ENCODE data around the gene PGF.
"Not testable (repeated sequence)": the region's sequence is repeated elsewhere in the genome, so short reads cannot be mapped to it uniquely, and the experiment has no call there.

Gene PGF

DNA sequence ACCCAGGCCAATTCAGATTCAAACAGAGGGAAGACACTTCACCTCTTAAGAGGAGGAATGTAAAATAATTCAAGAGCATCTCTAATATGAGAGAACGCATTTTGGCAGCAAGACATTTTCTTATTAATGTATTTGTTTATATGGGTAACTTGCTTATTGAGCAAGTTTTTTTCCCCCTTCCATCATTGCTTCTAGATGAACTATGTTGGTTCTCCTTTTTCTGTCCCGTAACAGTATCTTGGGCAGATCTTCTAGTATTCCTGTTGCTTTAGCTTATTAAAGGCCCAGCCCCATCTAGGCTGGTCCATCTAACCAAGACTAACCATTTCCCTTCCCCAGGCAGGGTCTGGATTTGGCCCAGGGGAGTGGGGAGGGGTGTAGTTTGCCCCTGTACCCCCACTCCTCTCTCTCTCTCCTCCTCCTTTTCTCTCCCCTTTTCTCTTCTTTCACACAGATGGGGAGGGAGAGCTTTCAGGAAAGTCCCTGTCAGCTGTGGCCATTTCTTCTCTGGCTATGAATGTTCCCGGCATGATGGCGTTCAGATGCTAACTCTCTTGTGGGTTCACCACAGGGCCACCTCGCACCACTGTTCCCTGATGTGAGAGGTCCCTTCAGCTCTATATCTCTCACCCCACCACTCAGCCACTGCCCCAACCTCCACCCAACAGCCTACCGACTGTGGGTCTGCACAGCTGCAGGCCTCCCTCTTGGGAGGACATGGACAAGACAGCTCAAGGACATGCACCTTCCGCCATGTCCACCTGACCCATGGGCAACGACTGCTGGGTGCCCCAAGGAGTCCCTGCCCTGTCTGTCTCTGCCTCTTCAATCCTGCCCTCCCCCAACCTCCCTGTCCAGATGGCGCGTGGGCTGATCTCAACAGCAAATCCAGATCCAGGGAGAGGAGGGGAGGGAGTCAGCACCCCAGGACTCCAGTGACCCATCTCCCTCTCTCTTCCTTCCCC lies 16.6 kb downstream of the PGF start:
- peak; percentile 89 for DNase-seq

DNA sequence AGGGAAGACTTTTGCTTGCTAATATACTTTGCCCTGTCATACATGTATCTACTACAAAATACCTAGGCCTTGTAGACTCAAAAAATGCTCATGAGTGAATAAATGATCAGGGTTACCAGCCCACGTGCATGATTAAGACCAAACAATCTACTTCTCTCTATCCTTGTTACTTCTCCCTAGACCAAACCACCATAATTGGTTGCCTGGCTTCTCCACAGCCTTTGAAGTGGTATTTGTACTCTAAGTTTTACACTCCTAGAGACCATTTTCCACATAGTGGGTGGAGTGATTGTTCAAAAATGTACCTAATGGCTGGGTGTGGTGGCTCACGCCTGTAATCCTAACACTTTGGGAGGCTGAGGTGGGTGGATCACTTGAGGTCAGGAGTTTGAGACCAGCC lies 18.2 kb downstream of the PGF start:
- DNase-seq = no peak

DNA sequence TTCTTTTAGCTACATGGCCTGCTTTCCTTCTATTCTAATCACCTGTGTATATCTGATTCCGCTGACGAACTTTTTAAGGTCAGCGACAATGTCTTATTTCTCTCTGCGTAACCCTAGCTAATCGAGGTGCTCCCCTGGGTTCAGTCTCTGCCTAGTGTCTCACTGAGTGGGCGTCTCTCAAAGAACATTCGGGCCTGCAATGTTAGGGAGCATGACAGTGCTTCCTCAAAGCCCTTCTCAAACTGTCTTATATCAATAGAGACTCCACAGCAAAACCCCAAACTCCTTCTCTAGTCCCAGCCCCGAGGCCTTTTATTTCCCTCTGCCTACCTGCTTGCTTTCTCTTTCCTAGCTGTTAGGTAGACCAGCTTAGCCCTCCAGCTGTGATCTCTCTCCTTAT lies 18.7 kb downstream of the PGF start:
- no peak for DNase-seq

DNA sequence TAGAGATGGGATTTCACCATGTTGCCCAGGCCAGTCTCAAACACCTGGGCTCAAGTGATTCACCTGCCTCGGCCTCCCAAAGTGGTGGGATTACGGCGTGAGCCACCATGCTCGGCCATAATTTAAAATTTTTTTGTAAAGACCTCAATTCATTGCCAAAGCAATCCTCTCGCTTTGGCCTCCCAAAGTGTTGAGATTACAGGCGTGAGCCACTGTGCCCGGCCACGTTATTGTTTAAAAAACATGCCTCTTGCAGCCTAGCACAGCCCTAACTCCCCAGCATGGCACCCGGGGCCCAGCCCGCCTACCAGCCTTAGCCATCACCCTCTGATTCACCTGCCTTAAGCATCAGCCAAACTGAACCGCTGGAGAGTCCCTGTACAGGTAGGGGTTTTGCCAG lies 19.2 kb downstream of the PGF start:
- no peak for DNase-seq

DNA sequence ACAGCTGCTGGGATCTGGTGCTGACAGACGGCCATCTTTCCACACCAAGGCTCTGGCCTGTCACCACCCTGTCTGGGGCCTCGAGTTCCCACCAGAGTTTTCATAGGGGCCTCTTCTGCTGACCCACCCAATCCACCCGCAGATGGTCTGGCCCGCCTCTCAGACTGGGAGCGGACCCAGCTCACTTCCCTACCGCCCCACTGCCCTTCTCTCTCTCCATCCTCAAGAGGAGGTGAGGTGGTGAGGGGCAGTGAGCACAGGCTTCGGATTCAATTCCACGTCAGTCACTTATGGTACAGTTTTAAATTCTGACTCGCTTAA lies 20.1 kb downstream of the PGF start:
- no peak for DNase-seq

DNA sequence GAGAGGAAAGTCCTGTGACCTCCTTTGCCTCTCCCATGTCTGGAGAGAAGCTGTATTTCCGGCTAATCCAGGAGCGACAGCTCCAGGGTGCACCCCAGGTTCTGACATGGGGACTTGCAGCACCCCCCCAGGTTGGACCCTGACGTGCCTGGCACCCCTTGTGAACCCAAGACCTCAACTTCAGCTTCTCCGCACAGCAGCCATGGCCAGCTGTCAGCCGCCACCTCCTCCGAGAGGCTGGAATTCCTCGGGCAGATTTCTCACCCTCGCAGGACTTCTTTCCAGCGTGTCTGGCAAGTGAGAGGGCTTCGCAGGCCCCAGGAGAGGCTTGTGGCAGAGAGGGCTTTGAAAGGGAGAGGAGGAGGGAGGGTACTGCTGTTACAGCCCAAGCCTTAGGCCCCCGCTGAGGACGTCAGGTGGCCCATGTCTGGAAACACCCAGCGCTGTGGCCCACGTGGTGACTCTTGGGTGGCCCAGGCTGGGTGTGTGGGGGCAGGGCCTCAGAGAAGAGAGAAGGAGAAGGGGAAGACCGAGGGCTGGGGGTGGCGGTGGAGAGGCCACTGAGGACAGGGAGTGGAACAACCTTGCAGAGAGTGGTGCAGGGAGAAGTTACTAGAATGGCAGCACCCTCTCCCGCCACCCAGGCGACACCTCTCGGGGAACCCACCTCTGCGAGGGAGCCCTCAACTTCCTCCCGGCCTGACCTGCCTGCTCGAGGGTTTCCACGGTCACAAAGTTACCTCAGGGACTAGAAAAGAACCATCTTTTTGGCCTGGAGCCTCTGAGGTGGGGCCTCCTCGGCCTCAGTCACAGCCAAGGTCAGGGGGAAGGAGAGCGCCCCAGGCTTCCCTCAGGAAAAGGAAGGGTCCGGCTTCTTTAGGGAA lies 20.7 kb downstream of the PGF start:
- peak; percentile 8 for DNase-seq

DNA sequence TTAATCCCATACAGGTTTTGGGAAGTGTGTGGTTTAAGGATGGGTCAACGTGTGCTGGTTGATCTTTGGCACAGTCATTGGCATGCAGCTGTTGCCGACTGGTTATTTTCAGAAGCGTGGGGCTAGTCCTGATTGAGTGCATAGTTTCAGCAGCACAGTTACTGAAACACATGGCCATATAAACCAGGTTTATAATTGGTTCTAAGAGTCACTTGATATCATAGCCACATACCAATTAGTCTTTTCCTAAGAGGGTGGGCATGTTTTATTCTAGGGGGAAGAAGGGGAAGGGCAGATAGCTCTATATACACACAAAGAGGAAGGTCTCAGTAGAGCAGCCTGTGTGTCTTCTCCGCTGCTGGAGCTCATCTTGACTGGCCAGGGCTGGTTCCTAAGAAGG lies 21.4 kb downstream of the PGF start:
- DNase-seq = peak; percentile 41

DNA sequence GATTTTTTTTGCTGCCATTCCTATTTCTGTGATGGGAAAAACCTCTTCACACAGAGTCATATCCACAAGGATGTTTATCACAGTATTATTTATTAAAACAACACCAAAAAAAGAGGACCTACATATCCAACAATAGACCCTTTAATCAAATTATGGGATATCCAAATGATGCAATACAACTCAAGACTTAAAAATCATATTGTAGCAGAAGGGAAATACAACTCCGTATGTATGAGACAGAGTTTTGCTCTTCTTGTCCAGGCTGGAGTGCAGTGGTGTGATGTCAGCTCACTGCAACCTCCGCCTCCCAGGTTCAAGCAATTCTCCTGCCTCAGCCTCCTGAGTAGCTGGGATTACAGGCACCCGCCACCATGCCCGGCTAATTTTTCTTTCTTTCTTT lies 22.5 kb downstream of the PGF start:
- DNase-seq = not testable (repeated sequence)

DNA sequence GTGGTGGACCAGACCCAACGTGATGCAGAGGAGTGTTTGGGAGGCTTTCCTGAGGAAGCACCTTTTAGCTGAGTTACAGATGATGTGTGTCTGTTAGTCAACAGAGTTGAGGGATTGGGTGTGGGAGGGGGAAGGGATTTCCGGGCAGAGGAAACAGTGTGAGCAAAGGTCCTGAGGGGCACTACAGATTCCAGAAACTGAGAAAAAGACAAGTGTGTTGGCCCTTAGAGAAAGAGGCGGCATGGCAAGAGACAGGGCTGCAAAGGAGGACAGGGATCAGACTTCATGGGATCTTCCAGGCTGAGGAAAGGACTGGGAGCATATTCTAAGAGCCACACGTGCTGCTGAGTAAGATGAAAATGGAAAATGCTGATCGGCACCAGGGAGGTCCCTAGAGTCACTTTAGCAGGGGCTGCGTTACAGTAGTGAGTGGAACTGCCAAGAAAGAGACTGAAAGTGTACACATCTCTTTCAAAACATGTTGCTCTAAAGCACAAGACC lies 22.9 kb downstream of the PGF start:
- DNase-seq = no peak

DNA sequence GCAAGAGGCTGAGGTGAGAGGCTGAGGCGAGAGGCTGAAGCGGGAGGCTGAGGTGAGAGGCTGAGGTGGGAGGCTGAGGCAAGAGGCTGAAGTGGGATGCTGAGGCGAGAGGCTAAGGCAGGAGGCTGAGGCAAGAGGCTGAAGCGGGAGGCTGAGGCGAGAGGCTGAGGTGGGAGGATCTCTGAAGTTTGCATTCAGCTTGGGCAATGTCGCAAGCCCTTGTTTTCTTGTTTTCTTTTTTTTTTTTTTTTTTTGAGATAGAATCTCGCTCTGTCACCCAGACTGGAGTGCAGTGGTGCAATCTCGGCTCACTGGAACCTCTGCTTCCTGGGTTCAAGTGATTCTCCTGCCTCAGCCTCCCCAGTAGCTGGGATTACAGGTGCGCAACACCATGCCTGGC lies 23.7 kb downstream of the PGF start:
- DNase-seq = not testable (repeated sequence)

DNA sequence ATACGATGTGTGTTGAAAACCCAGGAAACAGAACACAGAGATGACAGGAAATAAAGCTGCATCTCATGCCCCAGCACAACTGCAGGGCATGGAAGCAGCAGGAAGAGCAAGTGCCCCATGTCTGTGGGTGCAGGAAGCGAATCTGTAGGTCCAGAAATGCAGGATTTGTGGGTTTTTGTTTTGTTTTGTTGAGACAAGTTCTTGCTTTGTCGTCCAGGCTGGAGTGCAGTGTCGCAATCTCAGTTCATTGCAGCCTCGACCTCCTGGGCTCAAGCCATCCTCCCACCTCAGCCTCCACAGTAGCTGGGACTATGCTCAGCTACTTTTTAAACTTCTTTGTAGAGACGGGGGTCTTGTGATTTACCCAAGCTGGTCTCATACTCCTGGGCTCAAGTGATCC lies 26.2 kb downstream of the PGF start:
- DNase-seq = no peak

DNA sequence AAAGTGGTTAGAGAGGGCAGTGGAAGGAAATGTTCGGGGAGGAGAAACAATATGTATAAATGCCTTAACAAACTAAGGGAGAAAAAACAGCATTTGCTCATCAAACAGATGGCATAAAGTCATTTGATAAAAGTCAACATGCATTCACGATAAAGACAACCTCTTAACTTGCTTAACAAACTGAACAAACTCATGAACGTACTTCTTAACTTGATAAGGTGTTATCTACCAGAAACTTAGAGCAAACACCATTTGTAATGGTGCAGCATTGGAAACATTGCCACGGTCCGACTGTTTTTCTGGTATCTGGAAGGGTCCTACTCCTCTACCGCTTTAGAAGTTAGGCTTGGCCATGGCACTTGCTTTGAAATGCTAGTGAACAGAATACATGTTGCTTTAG lies 28.2 kb downstream of the PGF start:
- no peak for DNase-seq

DNA sequence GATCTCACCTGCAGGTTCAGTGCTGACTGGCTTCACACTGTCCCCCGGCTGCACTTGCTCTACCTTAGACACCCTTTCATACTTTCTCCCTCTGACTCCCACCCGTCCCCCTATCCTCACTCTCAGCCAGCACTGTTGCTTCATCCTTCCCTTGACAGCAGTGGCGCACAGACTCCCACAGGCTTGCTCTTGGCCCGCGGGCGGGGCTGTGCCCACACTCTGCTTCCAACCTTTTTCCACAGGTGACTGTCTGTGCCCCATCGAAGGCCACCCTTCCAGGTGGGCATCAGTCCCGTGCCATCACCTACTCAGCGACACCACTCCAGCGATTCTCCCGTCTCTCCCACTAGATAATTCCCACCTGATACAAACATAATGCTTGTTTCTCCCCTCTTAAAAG lies 31.3 kb downstream of the PGF start:
- no peak for DNase-seq

DNA sequence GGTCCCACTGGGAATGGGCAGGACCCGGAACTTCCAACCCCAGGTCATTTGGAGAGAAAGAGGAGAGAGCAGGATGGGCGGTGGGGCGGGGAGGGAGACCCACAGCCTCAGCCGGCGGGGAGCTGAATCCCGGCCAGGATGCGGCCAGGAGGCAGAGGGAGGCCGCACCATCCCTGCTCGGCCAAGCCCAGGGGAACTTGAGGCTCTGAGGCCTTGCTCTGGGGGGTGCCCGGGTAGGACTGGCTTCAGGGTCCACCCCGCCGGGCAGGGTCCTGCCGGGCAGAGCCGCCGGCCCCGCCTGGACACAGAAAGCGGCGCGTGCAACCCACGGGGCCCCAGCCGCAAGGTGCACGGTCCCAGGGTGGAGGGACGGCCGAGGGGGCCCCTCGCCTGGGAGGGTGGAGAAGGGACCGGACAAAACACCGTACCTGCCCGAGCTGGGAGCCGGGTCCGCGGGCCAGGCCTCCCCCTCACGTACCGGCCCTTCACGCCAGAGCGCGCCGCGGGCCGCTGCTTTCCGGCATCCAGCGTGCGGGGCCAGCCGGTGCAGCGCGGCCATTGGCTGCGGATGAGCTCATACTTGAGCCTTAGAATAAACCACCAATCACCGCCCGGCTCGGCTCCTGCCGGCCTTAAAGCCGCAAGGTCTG lies 32.5 kb downstream of the PGF start, which contains the start of gene RPS6KL1:
Gene RPS6KL1 (minus strand): TSS at position 509 of the 650 bp plus-strand sequence. CDS start 1,719 bp downstream, outside the sequence.
- peak; percentile 95 for DNase-seq

DNA sequence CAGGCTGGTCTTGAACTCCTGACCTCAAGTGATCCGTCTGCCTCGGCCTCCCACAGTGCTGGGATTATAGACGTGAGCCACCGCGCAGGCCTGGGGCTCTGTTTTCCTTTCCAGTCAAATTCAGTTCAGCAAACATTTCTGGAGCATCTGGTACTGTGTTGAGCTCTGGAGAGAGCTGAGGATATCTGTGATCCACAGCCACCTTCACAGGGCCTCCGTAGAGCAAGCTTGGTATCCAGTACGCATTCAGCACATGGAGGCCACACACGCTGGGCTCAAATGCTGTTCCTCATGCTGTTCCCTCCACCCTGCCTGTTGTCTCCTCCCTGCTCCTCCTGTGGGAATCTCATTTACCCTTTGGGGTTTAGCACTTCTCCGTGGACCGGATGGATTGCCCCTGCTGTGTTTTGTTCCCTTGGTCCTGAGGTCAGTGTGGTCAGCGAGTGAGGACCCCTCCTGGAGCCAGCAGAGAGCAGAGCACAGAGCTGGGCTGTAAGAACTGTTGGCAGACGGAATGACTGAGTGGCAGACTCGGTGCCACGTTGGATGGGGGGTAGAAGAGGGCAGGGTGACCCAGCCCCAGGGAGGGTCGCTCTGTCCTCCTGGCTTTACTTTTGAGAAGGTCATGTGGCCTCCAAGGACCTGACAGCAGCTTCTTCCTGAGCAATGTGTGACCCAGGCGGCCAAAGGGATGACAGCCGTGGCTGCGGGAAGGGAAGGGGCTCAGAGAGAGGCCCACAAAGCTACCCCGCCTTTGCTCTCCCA lies 33.2 kb downstream of the PGF start:
- no peak for DNase-seq

DNA sequence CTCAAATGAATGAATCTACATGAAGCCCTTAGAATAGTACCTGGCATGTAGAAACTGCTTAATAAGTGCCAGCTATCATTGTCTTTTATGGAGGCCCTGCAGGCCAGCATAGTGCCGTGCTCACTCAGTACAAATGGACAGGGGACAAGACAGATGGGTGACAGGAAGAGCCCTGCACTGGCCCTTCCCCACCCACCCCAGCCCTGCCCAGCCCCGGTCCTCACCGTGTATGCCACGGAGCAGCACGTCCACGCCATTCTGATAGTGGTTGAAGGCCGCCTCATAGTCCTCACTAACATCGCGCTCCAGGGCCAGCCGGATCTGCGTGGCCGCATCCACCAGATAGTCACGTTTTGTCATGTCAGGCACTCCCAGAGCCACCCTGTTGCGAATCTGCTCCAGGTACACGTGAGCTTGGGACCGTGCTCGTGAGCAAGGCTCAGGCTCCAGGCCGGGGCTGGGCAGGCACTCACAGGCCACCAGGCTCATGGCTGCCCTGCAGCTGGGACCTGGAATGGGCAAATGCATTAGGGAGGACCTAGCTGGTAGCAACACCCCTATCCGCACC lies 34.3 kb downstream of the PGF start:
- no peak for DNase-seq

DNA sequence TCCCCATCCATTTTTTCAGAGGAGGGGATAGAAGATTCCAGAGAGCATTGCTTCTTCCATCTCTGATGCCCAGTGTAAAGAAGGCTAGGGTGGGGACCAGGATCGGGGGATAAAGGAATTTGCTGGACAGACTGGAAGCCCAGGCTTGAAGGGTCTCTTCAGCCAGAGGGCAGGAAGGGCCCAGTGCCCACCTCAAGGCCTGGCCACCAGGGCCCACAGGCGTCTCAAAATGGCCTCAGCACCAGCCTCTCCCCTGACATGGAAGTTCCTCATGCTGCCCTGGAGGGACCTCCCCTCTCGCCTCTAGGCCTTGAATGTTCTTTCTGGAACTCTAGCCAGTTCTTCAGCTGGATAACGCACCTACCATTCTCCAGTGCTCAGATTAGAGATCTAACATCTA lies 35.1 kb downstream of the PGF start:
- no peak for DNase-seq

DNA sequence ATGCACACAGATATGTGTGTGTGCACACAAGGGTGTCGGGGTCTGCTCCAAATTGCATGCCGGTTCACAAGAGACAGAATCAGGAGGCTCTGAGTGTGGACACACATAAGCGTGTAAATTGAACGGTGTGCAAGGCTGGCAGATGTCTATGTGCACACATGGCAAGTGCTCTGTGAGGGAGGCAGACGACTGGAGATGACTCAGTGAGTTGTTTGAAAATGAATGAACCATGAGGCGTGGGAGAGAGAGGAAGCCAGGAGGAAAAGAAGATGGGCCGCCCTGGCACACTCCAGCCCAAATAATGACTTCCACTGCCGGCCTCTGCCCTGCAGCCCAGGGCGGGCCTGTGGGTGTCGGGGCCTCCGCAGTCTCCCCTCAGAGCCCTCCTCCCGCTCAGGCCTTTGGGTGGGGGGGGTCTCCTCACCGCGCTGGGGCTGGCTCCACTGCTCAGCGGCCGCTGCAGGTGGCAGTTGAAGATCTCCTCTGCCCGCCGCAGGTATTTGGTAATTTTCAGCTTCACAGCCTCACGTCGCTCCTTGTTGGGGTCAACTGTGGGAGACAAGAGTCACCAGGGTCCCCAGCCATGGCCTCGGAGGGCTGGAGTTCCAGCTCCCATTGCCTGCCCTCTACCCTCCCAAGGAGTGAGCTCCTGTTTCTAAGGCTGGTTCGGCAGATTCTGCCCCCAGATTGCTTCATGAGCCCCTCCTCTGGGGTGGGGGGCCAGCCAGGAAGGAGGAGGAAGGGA lies 35.8 kb downstream of the PGF start:
- no peak for DNase-seq

DNA sequence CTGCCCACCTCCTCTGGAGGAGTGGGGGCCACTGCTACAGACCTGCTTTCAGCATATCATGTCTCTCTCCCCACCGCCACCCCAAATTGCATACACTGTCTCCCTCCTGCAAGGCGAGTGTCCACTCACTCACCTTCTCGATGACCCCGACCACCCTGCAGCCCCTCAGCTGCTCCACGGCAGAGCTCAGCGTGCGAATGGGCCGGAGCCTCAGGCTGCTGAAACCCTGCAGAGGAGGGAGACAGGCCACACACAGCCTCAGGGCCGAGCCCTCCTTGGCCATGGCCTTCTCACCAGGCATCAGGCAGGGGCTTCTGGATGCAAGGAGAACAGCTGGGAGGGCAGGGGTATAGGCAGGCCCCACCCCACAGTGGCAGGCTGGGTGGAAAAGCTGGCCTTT lies 37.0 kb downstream of the PGF start:
- no peak for DNase-seq

DNA sequence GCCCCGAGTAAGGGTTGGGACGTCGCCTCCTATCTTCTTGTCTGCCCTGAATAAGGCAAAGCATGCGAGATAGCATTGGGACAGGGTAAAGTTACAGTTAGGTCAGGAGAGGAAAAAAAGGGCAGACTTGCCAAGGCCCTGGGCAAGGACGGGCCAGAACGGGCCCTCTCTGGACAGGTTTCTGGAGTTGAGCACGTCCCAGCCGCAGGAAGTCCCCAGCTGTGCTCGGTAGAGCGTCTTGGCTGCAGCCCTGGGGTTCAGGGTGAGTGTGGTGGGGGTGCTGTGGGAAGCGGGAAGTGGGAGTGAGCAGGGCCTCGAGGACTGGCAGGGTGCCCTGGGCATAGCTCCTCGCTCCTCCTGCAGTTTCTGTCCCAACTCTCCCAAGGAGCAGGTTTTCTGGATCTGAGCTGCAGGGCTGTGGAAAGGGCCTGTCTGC lies 37.7 kb downstream of the PGF start:
- no peak for DNase-seq

DNA sequence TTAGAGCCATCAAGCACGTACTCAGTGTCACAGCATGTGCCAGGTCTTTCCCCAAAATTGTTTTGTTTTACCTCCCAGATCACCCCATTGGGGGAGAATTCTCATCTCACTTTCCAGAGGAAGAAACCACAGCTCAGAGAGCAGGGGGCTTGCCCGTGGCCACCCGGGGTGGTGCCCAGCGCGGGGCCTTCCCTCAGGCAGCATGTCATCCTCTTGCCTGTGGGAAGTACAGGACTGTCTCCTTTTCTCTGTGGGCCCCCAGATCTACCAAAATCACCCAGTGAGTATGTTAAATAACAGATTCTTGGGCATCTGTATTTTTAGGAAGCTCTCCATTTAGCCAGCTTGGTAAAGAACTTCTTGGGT lies 38.2 kb downstream of the PGF start:
- DNase-seq = no peak
